K562 (cell line): Measurements from ENCODE around the gene TCF7. TPM values are rescaled to one million over a fixed set of nuclear protein-coding genes. Genes with fewer than 3 reads are reported as not detected.

Experiments
- ARID2 ChIP-seq: fragments of 450-650 bp; IDR thresholded peaks from 2 replicates; pipeline ENCODE4 v1.6.1; 2017; ENCODE audit warnings: antibody characterized with exemption, mild to moderate bottlenecking
- ARNT ChIP-seq, 2 experiments: fragments of 450-650 bp; IDR thresholded peaks; 2 replicates each; pipeline ENCODE4 v1.6.1; 2016; ENCODE audit warnings: mild to moderate bottlenecking in 1 of 2
- CEBPG ChIP-seq, 3 experiments: fragments of 200-800 bp in 1 of 3; sonication (Bioruptor generic) in 1 of 3; sonication (generic) in 1 of 3; formaldehyde crosslinking in 1 of 3; IDR thresholded peaks in 2 of 3; conservative IDR thresholded peaks in 1 of 3; 2 replicates each; pipeline versions ENCODE4 v1.6.1 to v1.8.0; 2016 to 2022; ENCODE audit warnings: missing compliant biosample characterization in 2 of 3, missing genetic modification characterization in 2 of 3, mild to moderate bottlenecking in 1 of 3, missing genetic modification reagents in 1 of 3
- HBP1 ChIP-seq: fragments of 450-650 bp; formaldehyde crosslinking; IDR thresholded peaks from 2 replicates; pipeline ENCODE4 v1.4.0; 2022; ENCODE audit warnings: missing genetic modification characterization
- HDGF ChIP-seq: fragments of 450-650 bp; IDR thresholded peaks from 2 replicates; pipeline ENCODE4 v1.6.1; 2016
- LARP7 ChIP-seq: fragments of 450-650 bp; IDR thresholded peaks from 2 replicates; pipeline ENCODE4 v1.6.1; 2016
- NCOA4 ChIP-seq: fragments of 450-650 bp; IDR thresholded peaks from 2 replicates; pipeline ENCODE4 v1.6.1; 2018; ENCODE audit warnings: mild to moderate bottlenecking; ENCODE audit not compliant: partially characterized antibody
- PRMT5 ChIP-seq: sonication (generic); formaldehyde crosslinking; IDR thresholded peaks from 2 replicates; pipeline ENCODE4 v1.5.0; 2020; ENCODE audit warnings: missing genetic modification reagents
- RBFOX2 ChIP-seq: fragments of 200-400 bp; formaldehyde crosslinking; IDR thresholded peaks from 2 replicates; pipeline ENCODE4 v1.6.1; 2017; ENCODE audit warnings: low read depth, mild to moderate bottlenecking, low read length, moderate library complexity
- SOX6 ChIP-seq: fragments of 450-650 bp; IDR thresholded peaks from 2 replicates; pipeline ENCODE4 v1.6.1; 2014; ENCODE audit warnings: mild to moderate bottlenecking
- polyA plus RNA-seq, 8 experiments: library from polyadenylated mRNA; depleted of rRNA in 4 of 8; stranded (reverse) in 5 of 8; unstranded in 3 of 8; fragments of >200 nt; fragmentation: Nextera tagmentation in 2 of 8; fragmentation: Illumina TruSeq in 1 of 8; extraction: Ambion mirVana in 2 of 8; extraction: Trizol in 1 of 8; gene quantifications; 2 replicates each; pipeline versions ENCODE4 v1.2.1 to v1.2.3, GENCODE V29; 2011 to 2014; ENCODE audit warnings: inconsistent platforms in 1 of 8, missing spikeins in 1 of 8
- total RNA-seq, 7 experiments: library from RNA; depleted of rRNA in 6 of 7; stranded (reverse); fragments of >200 nt in 6 of 7; fragmentation: Illumina TruSeq in 2 of 7; extraction: Trizol in 2 of 7; gene quantifications; 2 replicates each; pipeline versions ENCODE4 v1.2.1 to v1.2.3, GENCODE V29; 2011 to 2021; ENCODE audit warnings: low replicate concordance in 1 of 7
- TF ChIP-seq, protein P1 (sequence below): sonication (generic); IDR thresholded peaks from 2 replicates; pipeline ENCODE4 v1.6.1; 2016
- TF ChIP-seq, protein P2 (sequence below), 3 experiments: IDR thresholded peaks in 2 of 3; conservative IDR thresholded peaks in 1 of 3; 2 replicates each; pipeline ENCODE4 v1.5.1; 2011 to 2012; ENCODE audit warnings: low read length in 3 of 3, mild to moderate bottlenecking in 3 of 3, control low read depth in 2 of 3, improper control_type of control experiment in 1 of 3, inconsistent platforms in 1 of 3, low read depth in 1 of 3, mixed read lengths in 1 of 3, moderate library complexity in 1 of 3; ENCODE audit not compliant: insufficient read depth in 2 of 3
- TF ChIP-seq, protein P3 (sequence below): sonication (generic); formaldehyde crosslinking; IDR thresholded peaks from 2 replicates; pipeline ENCODE4 v1.4.0; 2020; ENCODE audit warnings: mild to moderate bottlenecking, missing genetic modification reagents
- TF ChIP-seq, protein P4 (sequence below): sonication (generic); formaldehyde crosslinking; IDR thresholded peaks from 2 replicates; pipeline ENCODE4 v1.8.0; 2023; ENCODE audit warnings: mild to moderate bottlenecking, missing genetic modification reagents

TCF7 gene
- total and polyA plus RNA-seq, 9 of the 15 experiments (the other 6 are each of a cell fraction or from before 2014, with no cell fraction given) = 1.6 to 14.9 (median 4.2) TPM

DNA sequence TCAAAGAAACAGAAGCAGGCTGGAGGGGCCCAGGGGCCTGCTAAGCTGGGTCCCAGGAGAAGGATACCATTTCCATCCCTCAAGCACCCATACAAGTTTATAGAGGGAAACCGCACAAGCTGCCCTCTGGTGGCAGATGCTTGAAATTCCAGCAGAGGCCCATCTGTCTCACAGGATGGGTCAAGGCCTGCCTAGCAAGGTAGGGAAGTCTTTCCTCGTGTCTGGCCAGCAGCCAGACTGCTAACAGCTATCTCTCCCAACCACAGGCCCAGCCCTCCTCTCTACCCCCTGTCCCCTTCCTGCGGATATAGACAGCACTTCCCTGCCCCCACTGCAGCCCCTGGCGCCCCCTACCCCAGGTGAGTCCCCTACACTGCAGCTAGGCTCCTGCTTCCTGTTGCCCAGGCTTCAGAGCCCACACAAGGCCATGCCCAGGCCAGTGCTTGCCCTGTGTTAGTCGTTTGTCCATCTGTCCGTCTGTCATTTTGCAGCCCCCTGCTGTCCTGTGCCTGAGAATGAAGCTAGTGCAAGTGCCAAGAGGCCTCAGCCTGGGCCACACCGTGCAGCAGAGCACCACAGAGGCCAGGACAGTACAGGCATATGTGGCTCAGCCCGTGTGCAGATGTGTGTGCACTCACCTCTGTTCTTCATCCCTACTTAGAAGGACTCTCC is 26.2 kb downstream of the TCF7 start (continued):
- TF ChIP-seq, protein P1, sequence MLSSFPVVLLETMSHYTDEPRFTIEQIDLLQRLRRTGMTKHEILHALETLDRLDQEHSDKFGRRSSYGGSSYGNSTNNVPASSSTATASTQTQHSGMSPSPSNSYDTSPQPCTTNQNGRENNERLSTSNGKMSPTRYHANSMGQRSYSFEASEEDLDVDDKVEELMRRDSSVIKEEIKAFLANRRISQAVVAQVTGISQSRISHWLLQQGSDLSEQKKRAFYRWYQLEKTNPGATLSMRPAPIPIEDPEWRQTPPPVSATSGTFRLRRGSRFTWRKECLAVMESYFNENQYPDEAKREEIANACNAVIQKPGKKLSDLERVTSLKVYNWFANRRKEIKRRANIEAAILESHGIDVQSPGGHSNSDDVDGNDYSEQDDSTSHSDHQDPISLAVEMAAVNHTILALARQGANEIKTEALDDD = peak; percentile 71
- TF ChIP-seq LARP7 = no peak
- TF ChIP-seq, protein P2, sequence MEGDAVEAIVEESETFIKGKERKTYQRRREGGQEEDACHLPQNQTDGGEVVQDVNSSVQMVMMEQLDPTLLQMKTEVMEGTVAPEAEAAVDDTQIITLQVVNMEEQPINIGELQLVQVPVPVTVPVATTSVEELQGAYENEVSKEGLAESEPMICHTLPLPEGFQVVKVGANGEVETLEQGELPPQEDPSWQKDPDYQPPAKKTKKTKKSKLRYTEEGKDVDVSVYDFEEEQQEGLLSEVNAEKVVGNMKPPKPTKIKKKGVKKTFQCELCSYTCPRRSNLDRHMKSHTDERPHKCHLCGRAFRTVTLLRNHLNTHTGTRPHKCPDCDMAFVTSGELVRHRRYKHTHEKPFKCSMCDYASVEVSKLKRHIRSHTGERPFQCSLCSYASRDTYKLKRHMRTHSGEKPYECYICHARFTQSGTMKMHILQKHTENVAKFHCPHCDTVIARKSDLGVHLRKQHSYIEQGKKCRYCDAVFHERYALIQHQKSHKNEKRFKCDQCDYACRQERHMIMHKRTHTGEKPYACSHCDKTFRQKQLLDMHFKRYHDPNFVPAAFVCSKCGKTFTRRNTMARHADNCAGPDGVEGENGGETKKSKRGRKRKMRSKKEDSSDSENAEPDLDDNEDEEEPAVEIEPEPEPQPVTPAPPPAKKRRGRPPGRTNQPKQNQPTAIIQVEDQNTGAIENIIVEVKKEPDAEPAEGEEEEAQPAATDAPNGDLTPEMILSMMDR (IDR thresholded peaks at IDR 0.05 in 2 of 3, conservative IDR thresholded peaks at IDR 0.05 in 1 of 3; ENCODE audit: insufficient read depth in 2 of 3, low read depth in 1 of 3, low read length in 3 of 3) = peak; percentile 88 to 92 (median 88)
- TF ChIP-seq, protein P3, sequence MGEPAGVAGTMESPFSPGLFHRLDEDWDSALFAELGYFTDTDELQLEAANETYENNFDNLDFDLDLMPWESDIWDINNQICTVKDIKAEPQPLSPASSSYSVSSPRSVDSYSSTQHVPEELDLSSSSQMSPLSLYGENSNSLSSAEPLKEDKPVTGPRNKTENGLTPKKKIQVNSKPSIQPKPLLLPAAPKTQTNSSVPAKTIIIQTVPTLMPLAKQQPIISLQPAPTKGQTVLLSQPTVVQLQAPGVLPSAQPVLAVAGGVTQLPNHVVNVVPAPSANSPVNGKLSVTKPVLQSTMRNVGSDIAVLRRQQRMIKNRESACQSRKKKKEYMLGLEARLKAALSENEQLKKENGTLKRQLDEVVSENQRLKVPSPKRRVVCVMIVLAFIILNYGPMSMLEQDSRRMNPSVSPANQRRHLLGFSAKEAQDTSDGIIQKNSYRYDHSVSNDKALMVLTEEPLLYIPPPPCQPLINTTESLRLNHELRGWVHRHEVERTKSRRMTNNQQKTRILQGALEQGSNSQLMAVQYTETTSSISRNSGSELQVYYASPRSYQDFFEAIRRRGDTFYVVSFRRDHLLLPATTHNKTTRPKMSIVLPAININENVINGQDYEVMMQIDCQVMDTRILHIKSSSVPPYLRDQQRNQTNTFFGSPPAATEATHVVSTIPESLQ (CRISPR knock-in tag) = no peak
- peak; percentile 58; the same call in 1 of the 2 replicates for TF ChIP-seq SOX6
- no peak for TF ChIP-seq HBP1 (CRISPR knock-in tag)
- no peak for TF ChIP-seq ARID2
- no peak for TF ChIP-seq HDGF
- no peak for TF ChIP-seq NCOA4
- no peak for TF ChIP-seq RBFOX2
- no peak for TF ChIP-seq PRMT5
- peak in 1 of 2 experiments; percentile 42; a peak in 1 of 4 replicates for TF ChIP-seq ARNT (IDR thresholded peaks at IDR 0.05)
- no peak for TF ChIP-seq CEBPG (CRISPR knock-in tag; IDR thresholded peaks at IDR 0.05)
- TF ChIP-seq CEBPG (tag; conservative IDR thresholded peaks at IDR 0.05 in 1 of 2, IDR thresholded peaks at IDR 0.05 in 1 of 2) = no peak
- TF ChIP-seq, protein P4, sequence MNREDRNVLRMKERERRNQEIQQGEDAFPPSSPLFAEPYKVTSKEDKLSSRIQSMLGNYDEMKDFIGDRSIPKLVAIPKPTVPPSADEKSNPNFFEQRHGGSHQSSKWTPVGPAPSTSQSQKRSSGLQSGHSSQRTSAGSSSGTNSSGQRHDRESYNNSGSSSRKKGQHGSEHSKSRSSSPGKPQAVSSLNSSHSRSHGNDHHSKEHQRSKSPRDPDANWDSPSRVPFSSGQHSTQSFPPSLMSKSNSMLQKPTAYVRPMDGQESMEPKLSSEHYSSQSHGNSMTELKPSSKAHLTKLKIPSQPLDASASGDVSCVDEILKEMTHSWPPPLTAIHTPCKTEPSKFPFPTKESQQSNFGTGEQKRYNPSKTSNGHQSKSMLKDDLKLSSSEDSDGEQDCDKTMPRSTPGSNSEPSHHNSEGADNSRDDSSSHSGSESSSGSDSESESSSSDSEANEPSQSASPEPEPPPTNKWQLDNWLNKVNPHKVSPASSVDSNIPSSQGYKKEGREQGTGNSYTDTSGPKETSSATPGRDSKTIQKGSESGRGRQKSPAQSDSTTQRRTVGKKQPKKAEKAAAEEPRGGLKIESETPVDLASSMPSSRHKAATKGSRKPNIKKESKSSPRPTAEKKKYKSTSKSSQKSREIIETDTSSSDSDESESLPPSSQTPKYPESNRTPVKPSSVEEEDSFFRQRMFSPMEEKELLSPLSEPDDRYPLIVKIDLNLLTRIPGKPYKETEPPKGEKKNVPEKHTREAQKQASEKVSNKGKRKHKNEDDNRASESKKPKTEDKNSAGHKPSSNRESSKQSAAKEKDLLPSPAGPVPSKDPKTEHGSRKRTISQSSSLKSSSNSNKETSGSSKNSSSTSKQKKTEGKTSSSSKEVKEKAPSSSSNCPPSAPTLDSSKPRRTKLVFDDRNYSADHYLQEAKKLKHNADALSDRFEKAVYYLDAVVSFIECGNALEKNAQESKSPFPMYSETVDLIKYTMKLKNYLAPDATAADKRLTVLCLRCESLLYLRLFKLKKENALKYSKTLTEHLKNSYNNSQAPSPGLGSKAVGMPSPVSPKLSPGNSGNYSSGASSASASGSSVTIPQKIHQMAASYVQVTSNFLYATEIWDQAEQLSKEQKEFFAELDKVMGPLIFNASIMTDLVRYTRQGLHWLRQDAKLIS = no peak
